Stimulated activated CD4-positive, alpha-beta T cell treated with anti-CD3 and anti-CD28 coated beads, Interleukin-1b, Interleukin-23, amount 100 ng/mL, for 4 hours (primary cell): ENCODE results near the gene ATP11A.

Experiments
- DNase-seq, 2 donors: peaks; one replicate each; pipeline ENCODE4 v3.0.0-alpha.2; 2020; ENCODE audit warnings: low read depth in 2 of 2

ATP11A gene

GRCh38 chr13:112892426-112893206 lies 202.8 kb downstream of the ATP11A start:
- no peak for DNase-seq

GRCh38 chr13:112893207-112893569 lies 203.3 kb downstream of the ATP11A start:
- no peak for DNase-seq

DNA sequence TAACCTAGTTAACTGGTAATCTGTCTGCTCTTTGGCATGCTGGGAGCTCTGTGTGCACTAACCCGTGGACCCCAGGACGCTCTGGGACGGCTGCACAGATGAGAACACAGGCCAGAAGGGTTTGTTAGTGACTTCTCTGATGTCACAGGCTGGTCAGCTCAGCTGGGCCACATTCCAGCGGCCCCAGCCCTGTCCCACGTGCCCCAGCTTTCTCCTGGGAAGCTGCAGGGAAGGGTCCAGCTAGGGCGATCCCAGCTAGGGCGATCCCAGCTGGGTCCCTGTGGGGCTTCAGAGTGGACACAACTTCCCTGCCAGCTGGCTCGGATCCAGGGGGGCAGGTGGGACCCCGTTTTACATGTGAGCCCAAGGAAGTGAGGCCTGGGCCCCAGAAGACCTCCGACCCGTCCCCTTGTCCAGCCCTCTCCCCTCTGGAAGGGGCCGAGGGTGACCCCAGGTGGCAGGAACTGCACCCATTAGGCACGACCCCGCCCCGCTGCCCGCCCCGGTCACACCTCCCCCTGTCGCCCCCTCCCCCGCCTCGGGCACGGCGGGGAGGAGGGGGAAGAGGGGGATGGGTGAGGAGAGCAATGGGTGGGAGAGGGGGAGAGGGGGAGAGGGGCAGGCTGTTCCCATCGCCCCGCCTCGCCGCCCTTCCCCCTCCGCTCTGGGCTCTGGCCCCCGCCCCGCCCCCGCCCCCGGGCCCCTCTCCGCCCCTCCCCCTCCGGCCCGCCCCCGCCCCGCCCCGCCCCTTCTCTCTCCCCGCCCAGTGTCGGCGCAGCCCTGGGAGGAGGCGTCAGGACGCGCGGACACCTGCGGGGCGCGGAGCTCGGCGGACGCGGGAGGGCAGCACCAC lies 204.0 kb downstream of the ATP11A start:
- DNase-seq: peak; percentile 7 to 17

- DNase-seq: no peak
Observed at GRCh38 chr13:112894423-112894672, 204.5 kb downstream of the ATP11A start.

- no peak for DNase-seq
Observed at GRCh38 chr13:112894673-112895481, 205.0 kb downstream of the ATP11A start.

GRCh38 chr13:112895521-112896465 lies 206.0 kb downstream of the ATP11A start:
- DNase-seq: no peak

GRCh38 chr13:112896736-112897602 lies 207.1 kb downstream of the ATP11A start:
- no peak for DNase-seq

GRCh38 chr13:112897603-112897955 lies 207.7 kb downstream of the ATP11A start:
- DNase-seq: no peak

DNA sequence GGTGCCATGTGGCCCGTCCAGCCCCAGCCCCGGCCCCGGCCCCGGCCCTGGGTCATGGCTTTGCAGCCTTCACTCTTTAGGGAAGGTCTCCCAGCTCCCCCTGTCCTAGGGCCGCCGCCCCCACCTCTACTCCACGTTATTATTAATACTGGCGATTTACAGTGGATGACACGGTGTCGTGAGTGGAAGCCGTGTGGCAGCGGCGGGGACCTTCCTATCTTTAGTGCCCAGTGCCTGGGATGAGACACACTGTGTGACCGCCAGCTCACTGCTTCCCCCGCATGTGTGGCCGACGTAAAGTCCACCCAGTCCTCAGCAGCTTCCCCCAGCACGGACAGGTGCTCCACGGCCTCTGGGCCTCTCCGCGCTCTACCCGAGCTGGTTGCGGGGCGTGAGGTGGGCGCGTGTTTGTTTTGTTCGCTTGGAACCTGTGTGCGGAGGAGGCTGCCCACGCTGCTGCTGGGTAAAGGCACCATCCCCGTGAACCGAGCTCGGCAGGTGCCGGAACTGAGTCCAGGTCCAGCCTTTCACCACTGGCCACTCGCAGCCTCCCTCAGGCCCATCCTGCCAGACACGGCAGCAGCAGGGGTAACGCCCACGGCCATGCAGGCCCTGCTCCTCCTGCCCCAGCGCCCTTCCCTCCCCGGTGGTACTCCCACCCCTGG lies 208.2 kb downstream of the ATP11A start:
- DNase-seq: no peak

GRCh38 chr13:112898621-112899280 lies 208.9 kb downstream of the ATP11A start:
- DNase-seq: no peak

- DNase-seq: no peak
Observed at GRCh38 chr13:112899281-112900225, 209.7 kb downstream of the ATP11A start.

DNA sequence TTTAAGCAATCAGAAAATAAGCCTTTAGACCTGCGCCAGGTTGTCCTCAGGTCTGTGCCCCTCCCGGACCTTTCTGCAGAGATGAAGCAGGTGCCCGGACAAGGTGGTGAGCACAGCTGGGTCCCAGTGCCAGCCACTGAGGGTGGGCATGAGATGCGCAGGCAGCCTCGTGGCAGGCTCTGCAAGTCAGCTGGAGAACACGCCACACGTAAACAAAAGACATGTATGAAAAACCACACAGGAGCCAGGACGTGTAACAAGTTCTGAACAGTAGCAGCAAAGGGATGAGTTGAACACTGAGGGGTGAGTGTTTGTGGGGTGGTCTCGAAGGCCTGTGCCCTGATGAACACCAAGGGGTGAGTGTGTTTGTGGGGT lies 210.4 kb downstream of the ATP11A start:
- DNase-seq: no peak

- DNase-seq: no peak
Observed at GRCh38 chr13:112900691-112901091, 210.9 kb downstream of the ATP11A start.

GRCh38 chr13:112902101-112902651 lies 212.3 kb downstream of the ATP11A start:
- no peak for DNase-seq

DNA sequence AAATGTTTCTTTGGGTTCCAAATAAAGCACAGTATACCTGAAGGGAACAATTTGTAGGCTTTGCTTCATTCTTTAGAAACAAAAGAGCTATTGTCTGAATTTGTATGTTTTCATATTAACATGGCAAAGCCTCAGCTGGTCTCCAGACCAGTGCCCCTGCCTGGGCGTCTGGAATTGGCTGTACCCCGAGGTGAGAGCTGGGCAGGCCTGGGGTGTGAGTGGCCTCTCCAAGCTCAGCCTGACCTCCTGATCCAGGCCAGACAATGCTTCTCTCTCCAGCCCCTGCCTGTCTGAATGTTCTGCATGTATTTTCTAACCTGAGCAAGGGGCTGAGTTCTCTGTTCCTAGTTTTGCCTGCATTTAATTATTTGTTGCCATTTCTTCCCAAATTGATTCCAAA lies 212.8 kb downstream of the ATP11A start:
- DNase-seq: no peak

- no peak for DNase-seq
Observed at GRCh38 chr13:112903071-112903577, 213.3 kb downstream of the ATP11A start.

DNA sequence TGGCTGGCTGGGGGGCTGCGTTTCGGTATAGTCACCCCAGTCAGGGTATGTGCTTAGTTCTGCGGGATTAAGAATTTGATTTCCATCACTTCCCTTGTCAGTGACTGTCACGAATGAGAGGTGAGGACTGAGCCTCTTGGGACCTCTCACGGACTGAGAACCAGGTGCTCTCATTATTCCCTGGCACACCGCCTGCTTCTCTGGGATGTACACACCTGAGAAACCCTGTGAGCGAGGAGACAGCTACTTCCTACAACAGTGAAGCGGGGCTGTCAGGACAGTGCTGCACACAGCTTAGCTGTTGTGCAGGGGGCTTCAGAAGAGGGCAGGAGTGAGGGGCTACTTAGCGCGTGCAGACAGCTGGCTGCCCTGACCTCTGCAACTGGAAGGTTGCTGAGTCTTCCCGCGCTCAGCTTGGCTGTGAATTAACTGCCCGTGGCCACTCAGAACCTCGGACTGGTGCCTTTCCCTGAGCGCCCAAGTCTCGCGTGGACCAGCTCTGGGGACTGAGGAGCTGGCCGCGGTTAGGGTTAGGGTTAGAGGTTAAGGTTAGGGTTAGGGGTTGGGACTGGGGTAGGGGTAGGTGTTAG lies 213.9 kb downstream of the ATP11A start:
- DNase-seq: no peak
